H1 (cell line): ENCODE data around the gene AVPR2. TPM values are rescaled to one million over a fixed set of nuclear protein-coding genes. Genes with fewer than 3 reads are reported as not detected.

Experiments
- CTCF ChIA-PET: fragments of 300-600 bp; sonication (Branson Sonifier 250); formaldehyde crosslinking; loops from one replicate; lab custom pipeline; 2021; ENCODE audit not compliant: partially characterized antibody; lab: Charles Lee
- POLR2A ChIA-PET: fragments of 300-600 bp; sonication (Branson Sonifier 250); formaldehyde crosslinking; loops from one replicate; lab custom pipeline; 2021; ENCODE audit warnings: inconsistent platforms; ENCODE audit not compliant: partially characterized antibody; lab: Charles Lee
- DNase-seq, 2 experiments: peaks; one replicate each; pipeline versions ENCODE4 v3.0.0 to v3.0.0-alpha.2; 2010 to 2022; ENCODE audit warnings: low spot score in 2 of 2, low read depth in 1 of 2, mixed read lengths in 1 of 2
- FAIRE-seq: peaks from 2 replicates; lab custom pipeline; 2011; peaks lifted over from hg19 to GRCh38; lab: Jason Lieb, UNC
- H2AFZ ChIP-seq: 2 replicates; pipeline ENCODE4 v1.8.1; 2012; ENCODE audit warnings: low read length, inconsistent platforms
- H2AK5ac ChIP-seq: 2 replicates; pipeline ENCODE4 v1.6.1; 2013; ENCODE audit warnings: low read depth, low read length
- H2BK120ac ChIP-seq: replicated peaks from 2 replicates; pipeline ENCODE3; 2013; ENCODE audit warnings: low read depth, low read length, inconsistent platforms
- H2BK12ac ChIP-seq: 2 replicates; pipeline ENCODE4 v1.6.1; 2013; ENCODE audit warnings: low read depth, low read length
- H2BK15ac ChIP-seq: 2 replicates; pipeline ENCODE4 v1.6.1; 2013; ENCODE audit warnings: low read length
- H2BK20ac ChIP-seq: 2 replicates; pipeline ENCODE4 v1.6.1; 2013; ENCODE audit warnings: low read length
- H2BK5ac ChIP-seq: 2 replicates; pipeline ENCODE4 v1.6.1; 2013; ENCODE audit warnings: low read depth, low read length
- H3K14ac ChIP-seq: 2 replicates; pipeline ENCODE4 v1.6.1; 2013; ENCODE audit warnings: inconsistent platforms; ENCODE audit not compliant: insufficient read length
- H3K18ac ChIP-seq: 2 replicates; pipeline ENCODE4 v1.6.1; 2013; ENCODE audit warnings: low read length; ENCODE audit errors: extremely low read depth
- H3K23ac ChIP-seq: 2 replicates; pipeline ENCODE4 v1.6.1; 2013; ENCODE audit warnings: inconsistent platforms; ENCODE audit not compliant: insufficient read length
- H3K23me2 ChIP-seq: 2 replicates; pipeline ENCODE4 v1.6.1; 2013; ENCODE audit warnings: low read depth, low read length
- H3K27ac ChIP-seq: 2 replicates; pipeline ENCODE4 v1.6.1; 2011; ENCODE audit warnings: low read depth, low read length, inconsistent platforms
- H3K27me3 ChIP-seq, 4 experiments: replicated peaks in 1 of 4; 1 replicate in 1 of 4; 2 replicates in 3 of 4; pipeline versions ENCODE4 v1.6.1 to v1.8.1; 2011 to 2013; ENCODE audit warnings: low read length in 3 of 4, mild to moderate bottlenecking in 3 of 4, inconsistent platforms in 2 of 4, mixed read lengths in 2 of 4, moderate library complexity in 1 of 4; ENCODE audit not compliant: control insufficient read depth in 3 of 4, insufficient read depth in 3 of 4; ENCODE audit errors: extremely low read depth in 1 of 4
- H3K36me3 ChIP-seq, 4 experiments: 2 replicates each; pipeline versions ENCODE4 v1.6.1 to v1.8.1; 2011 to 2013; ENCODE audit warnings: mild to moderate bottlenecking in 4 of 4, low read length in 3 of 4, moderate library complexity in 2 of 4, control low read depth in 1 of 4, inconsistent platforms in 1 of 4; ENCODE audit not compliant: insufficient read depth in 4 of 4, control insufficient read depth in 2 of 4
- H3K4ac ChIP-seq: replicated peaks from 2 replicates; pipeline ENCODE3; 2013; ENCODE audit warnings: low read length, low read depth, mixed read lengths, inconsistent platforms; ENCODE audit not compliant: insufficient read length
- H3K4me1 ChIP-seq, 4 experiments: replicated peaks in 1 of 4; 1 replicate in 1 of 4; 2 replicates in 3 of 4; pipeline versions ENCODE4 v1.6.1 to v1.8.1; 2011 to 2013; ENCODE audit warnings: low read length in 3 of 4, inconsistent platforms in 2 of 4, mixed read lengths in 1 of 4; ENCODE audit not compliant: insufficient read depth in 4 of 4, control insufficient read depth in 3 of 4
- H3K4me2 ChIP-seq, 2 experiments: 2 replicates each; pipeline versions ENCODE4 v1.6.1 to v1.8.1; 2011 to 2013; ENCODE audit warnings: low read depth in 2 of 2, low read length in 2 of 2, control low read depth in 1 of 2, inconsistent platforms in 1 of 2, mild to moderate bottlenecking in 1 of 2; ENCODE audit not compliant: insufficient read depth in 1 of 2
- H3K4me3 ChIP-seq, 4 experiments: fragments of 200-600, 300-600 bp in 1 of 4; sonication (generic), shearing (Covaris generic), sonication (Bioruptor Twin) in 1 of 4; 2 replicates each; pipeline versions ENCODE4 v1.5.1 to v1.8.1; 2011 to 2016; ENCODE audit warnings: low read length in 4 of 4, low read depth in 3 of 4, control low read depth in 2 of 4, inconsistent platforms in 2 of 4, mild to moderate bottlenecking in 2 of 4, mixed read lengths in 1 of 4, moderate library complexity in 1 of 4; ENCODE audit not compliant: insufficient read depth in 2 of 4; ENCODE audit errors: extremely low read depth in 1 of 4
- H3K56ac ChIP-seq: replicated peaks from 2 replicates; pipeline ENCODE3; 2013; ENCODE audit warnings: low read depth, mild to moderate bottlenecking, mixed read lengths, low read length, inconsistent platforms; ENCODE audit not compliant: insufficient read length
- H3K79me1 ChIP-seq: 2 replicates; pipeline ENCODE4 v1.6.1; 2013; ENCODE audit warnings: low read depth, low read length, control low read depth
- H3K79me2 ChIP-seq, 2 experiments: 2 replicates each; pipeline versions ENCODE4 v1.6.1 to v1.8.1; 2012 to 2013; ENCODE audit warnings: low read length in 2 of 2, mild to moderate bottlenecking in 2 of 2, inconsistent platforms in 1 of 2; ENCODE audit not compliant: insufficient read depth in 2 of 2, control insufficient read depth in 1 of 2
- H3K9ac ChIP-seq, 4 experiments: replicated peaks in 1 of 4; 1 replicate in 1 of 4; 2 replicates in 3 of 4; pipeline versions ENCODE4 v1.6.1 to v1.8.1; 2011 to 2013; ENCODE audit warnings: low read depth in 3 of 4, low read length in 3 of 4, control low read depth in 2 of 4, mild to moderate bottlenecking in 2 of 4, moderate library complexity in 2 of 4, inconsistent platforms in 1 of 4; ENCODE audit errors: extremely low read depth in 1 of 4
- H3K9me3 ChIP-seq, 2 experiments: 2 replicates each; pipeline versions ENCODE4 v1.6.1 to v1.8.1; 2012 to 2013; ENCODE audit warnings: mild to moderate bottlenecking in 2 of 2, moderate library complexity in 2 of 2, control low read depth in 1 of 2, inconsistent platforms in 1 of 2, low read depth in 1 of 2, low read length in 1 of 2, mixed read lengths in 1 of 2; ENCODE audit not compliant: insufficient read depth in 2 of 2
- H4K20me1 ChIP-seq, 2 experiments: replicated peaks in 1 of 2; 2 replicates each; pipeline versions ENCODE3 to v1.8.1; 2011 to 2013; ENCODE audit warnings: inconsistent platforms in 2 of 2, low read length in 2 of 2, mild to moderate bottlenecking in 1 of 2; ENCODE audit not compliant: insufficient read depth in 2 of 2, control insufficient read depth in 1 of 2
- H4K5ac ChIP-seq: 2 replicates; pipeline ENCODE4 v1.6.1; 2013; ENCODE audit warnings: low read length, low read depth, mixed read lengths, inconsistent platforms; ENCODE audit not compliant: insufficient read length
- H4K8ac ChIP-seq: 2 replicates; pipeline ENCODE4 v1.8.0; 2013; ENCODE audit warnings: mild to moderate bottlenecking, moderate library complexity, low read length, inconsistent platforms; ENCODE audit not compliant: insufficient read depth; ENCODE audit errors: extremely low read depth
- H4K91ac ChIP-seq: replicated peaks from 2 replicates; pipeline ENCODE3; 2013; ENCODE audit warnings: low read length, mixed read lengths, inconsistent platforms; ENCODE audit not compliant: insufficient read length
- ASH2L ChIP-seq: fragments of 200-600, 300-600 bp; sonication (generic); IDR thresholded peaks from one replicate; pipeline ENCODE4 v1.7.1; 2017; ENCODE audit warnings: low read length
- CTCF ChIP-seq, 3 experiments: IDR thresholded peaks; 1 replicate in 2 of 3; 2 replicates in 1 of 3; pipeline versions ENCODE4 v1.5.1 to v1.6.1; 2011; ENCODE audit warnings: low read length in 3 of 3, mild to moderate bottlenecking in 3 of 3, inconsistent platforms in 2 of 3, low read depth in 1 of 3, moderate library complexity in 1 of 3; ENCODE audit not compliant: insufficient read depth in 1 of 3; ENCODE audit errors: control extremely low read depth in 1 of 3
- RAD21 ChIP-seq, 2 experiments: IDR thresholded peaks in 1 of 2; conservative IDR thresholded peaks in 1 of 2; 2 replicates each; pipeline ENCODE4 v1.6.1; 2011; ENCODE audit warnings: low read depth in 2 of 2, low read length in 2 of 2, improper control_type of control experiment in 1 of 2, inconsistent platforms in 1 of 2, mild to moderate bottlenecking in 1 of 2, moderate library complexity in 1 of 2
- WGBS, 2 experiments: shearing (Covaris generic) in 1 of 2; methylation state at CpG; one replicate each; pipeline versions ENCODE4 v1.1.6 to v1.1.7; 2013 to 2015; ENCODE audit warnings: low lambda C conversion rate in 2 of 2, mixed read lengths in 2 of 2, inconsistent platforms in 1 of 2, low coverage in 1 of 2, missing lambda C conversion rate in 1 of 2; ENCODE audit not compliant: insufficient replicate concordance in 2 of 2, insufficient coverage in 1 of 2, insufficient read length in 1 of 2; ENCODE audit errors: extremely low coverage in 1 of 2, missing lambda C conversion rate in 1 of 2; 5-methylcytosine and 5-hydroxymethylcytosine counted together
- polyA plus RNA-seq, 7 experiments: library from polyadenylated mRNA; depleted of rRNA in 3 of 7; stranded (reverse) in 5 of 7; unstranded in 2 of 7; fragments of >200 nt in 5 of 7; fragments of 200-250 nt in 2 of 7; gene quantifications; 1 replicate in 5 of 7; 2 replicates in 1 of 7; 4 replicates in 1 of 7; pipeline versions ENCODE4 v1.2.1 to v1.2.3, GENCODE V29; 2011 to 2013; ENCODE audit warnings: missing spikeins in 2 of 7, mixed read lengths in 2 of 7
- total RNA-seq: library from RNA; stranded (reverse); fragmentation: NEBNext Ultra II Directional; extraction: Animal tissue kit (Norgen Biotek cat#: 25700); gene quantifications from 2 replicates; pipeline ENCODE4 v1.2.1, GENCODE V29; 2021

Gene AVPR2
- total and polyA plus RNA-seq, 2 of the 8 experiments (the other 6 are each of a cell fraction or from before 2014, with no cell fraction given), result 0.09 TPM; not detected in 1

- H3K14ac ChIP-seq, result no peak overlapping the region
- no peaks in the 10 kb centered on the region for H3K79me1 ChIP-seq
- no peak overlapping the region for H4K8ac ChIP-seq
- no peak overlapping the region for H2BK15ac ChIP-seq
- H3K9me3 ChIP-seq, result no peaks in the 10 kb centered on the region
- H3K4me2 ChIP-seq, result peak overlapping the region in 1 of 2 experiments; percentile 21; a peak in 1 of 4 replicates
- no peak overlapping the region for H2AK5ac ChIP-seq
- H2BK5ac ChIP-seq, result 0 out of 2 replicates have a peak overlapping the region, but pooled peaks have one; percentile 52
- no peak overlapping the region for H3K27ac ChIP-seq
- TF ChIP-seq ASH2L (no peak), RAD21 (IDR thresholded peaks at IDR 0.05 in 1 of 2, conservative IDR thresholded peaks at IDR 0.05 in 1 of 2; ENCODE audit: low read depth in 2 of 2, low read length in 2 of 2) (peak; percentile 17 to 40; a peak in 2 of 4 replicates), CTCF (IDR thresholded peaks at IDR 0.05; ENCODE audit: control extremely low read depth in 1 of 3, insufficient read depth in 1 of 3, low read depth in 1 of 3, low read length in 3 of 3) (peak in 2 of 3 experiments; percentile 33 to 41; a peak in 3 of 4 replicates)
- no peak overlapping the region for H2BK120ac ChIP-seq
- H3K4me3 ChIP-seq, result no peak overlapping the region
- H4K20me1 ChIP-seq, result no peaks in the 10 kb centered on the region
- no peak overlapping the region for H3K4ac ChIP-seq
- DNase-seq, result no peak
- H3K79me2 ChIP-seq, result no peaks in the 10 kb centered on the region
- no peak overlapping the region for H3K23ac ChIP-seq
- 88% methylated on average over 9 of the region's 9 CpGs; no CpG with 5 or more reads in 1 of the 2 experiments for WGBS, 2 experiments
- peak overlapping the region; percentile 40 for H4K91ac ChIP-seq
- no peak overlapping the region for H4K5ac ChIP-seq
- H2BK20ac ChIP-seq, result 0 out of 2 replicates have a peak overlapping the region, but pooled peaks have one; percentile 9
- CTCF ChIA-PET, result interaction anchor here (1.1 to 1.8 kb wide), 5 partner anchors 30 to 90 kb away, joined by 3 to 8 read pairs (median 3); partner anchors contain the start of gene PLXNB3
- no peaks in the 10 kb centered on the region; a peak in 1 of 7 replicates for H3K27me3 ChIP-seq
- H3K23me2 ChIP-seq, result no peaks in the 10 kb centered on the region
- H2AFZ ChIP-seq, result no peak overlapping the region
- H3K36me3 ChIP-seq, result no peaks in the 10 kb centered on the region
- H2BK12ac ChIP-seq, result 0 out of 2 replicates have a peak overlapping the region, but pooled peaks have one; percentile 27
- no peak overlapping the region for H3K56ac ChIP-seq
- H3K4me1 ChIP-seq, result no peaks in the 10 kb centered on the region
- H3K9ac ChIP-seq, result no peak overlapping the region
- FAIRE-seq, result peak; percentile 58
- POLR2A ChIA-PET, result no interaction called here
- no peak overlapping the region for H3K18ac ChIP-seq
Measured at GRCh38 chrX:153854702-153855101, 49.8 kb upstream of the AVPR2 start.
